ENCODE data around the gene DLEU7. TPM values are rescaled to one million over a fixed set of nuclear protein-coding genes. Genes with fewer than 3 reads are reported as not detected.

Gene DLEU7
- total and polyA plus RNA-seq, 2 of the 8 experiments (the other 6 are each of a cell fraction or from before 2014, with no cell fraction given) = 4.9 to 5.2 TPM

GRCh38 chr13:50843257-50844083 lies at the start of gene DLEU7 (continued):
- TF ChIP-seq CHD7 (IDR thresholded peaks at IDR 0.05; ENCODE audit: insufficient replicate concordance, low read length) (peak; percentile 0), CHD2 (IDR thresholded peaks at IDR 0.05; ENCODE audit: low read length) (0 out of 2 replicates have a peak, but pooled peaks have one; percentile 6), HDAC6 (IDR thresholded peaks at IDR 0.05; ENCODE audit: low read depth, low read length) (no peak), MAFK (IDR thresholded peaks at IDR 0.05; ENCODE audit: low read depth, low read length) (no peak), BACH1 (IDR thresholded peaks at IDR 0.05; ENCODE audit: low read length) (no peak), JUN (IDR thresholded peaks at IDR 0.05; ENCODE audit: low read depth, low read length) (no peak), EP300 (IDR thresholded peaks at IDR 0.05; ENCODE audit: borderline replicate concordance in 1 of 2, low read depth in 2 of 2, low read length in 2 of 2) (no peak), SIN3A (conservative IDR thresholded peaks at IDR 0.05 in 1 of 2, IDR thresholded peaks at IDR 0.05 in 1 of 2; ENCODE audit: low read depth in 1 of 2, low read length in 2 of 2) (no peak), BRCA1 (IDR thresholded peaks at IDR 0.05; ENCODE audit: low read depth, low read length) (no peak), TCF12 (IDR thresholded peaks at IDR 0.05; ENCODE audit: low read depth, low read length) (no peak)

Data from H1 (cell line).